Suppressor macrophage (primary cell): ENCODE results near the gene NRL.
"Not testable (repeated sequence)": the region's sequence is repeated elsewhere in the genome, so short reads cannot be mapped to it uniquely, and the experiment has no call there.

Experiments used
- DNase-seq, 4 experiments: peaks; one replicate each; pipeline ENCODE4 v3.0.0-alpha.2; 2020 to 2022

The NRL gene

DNA sequence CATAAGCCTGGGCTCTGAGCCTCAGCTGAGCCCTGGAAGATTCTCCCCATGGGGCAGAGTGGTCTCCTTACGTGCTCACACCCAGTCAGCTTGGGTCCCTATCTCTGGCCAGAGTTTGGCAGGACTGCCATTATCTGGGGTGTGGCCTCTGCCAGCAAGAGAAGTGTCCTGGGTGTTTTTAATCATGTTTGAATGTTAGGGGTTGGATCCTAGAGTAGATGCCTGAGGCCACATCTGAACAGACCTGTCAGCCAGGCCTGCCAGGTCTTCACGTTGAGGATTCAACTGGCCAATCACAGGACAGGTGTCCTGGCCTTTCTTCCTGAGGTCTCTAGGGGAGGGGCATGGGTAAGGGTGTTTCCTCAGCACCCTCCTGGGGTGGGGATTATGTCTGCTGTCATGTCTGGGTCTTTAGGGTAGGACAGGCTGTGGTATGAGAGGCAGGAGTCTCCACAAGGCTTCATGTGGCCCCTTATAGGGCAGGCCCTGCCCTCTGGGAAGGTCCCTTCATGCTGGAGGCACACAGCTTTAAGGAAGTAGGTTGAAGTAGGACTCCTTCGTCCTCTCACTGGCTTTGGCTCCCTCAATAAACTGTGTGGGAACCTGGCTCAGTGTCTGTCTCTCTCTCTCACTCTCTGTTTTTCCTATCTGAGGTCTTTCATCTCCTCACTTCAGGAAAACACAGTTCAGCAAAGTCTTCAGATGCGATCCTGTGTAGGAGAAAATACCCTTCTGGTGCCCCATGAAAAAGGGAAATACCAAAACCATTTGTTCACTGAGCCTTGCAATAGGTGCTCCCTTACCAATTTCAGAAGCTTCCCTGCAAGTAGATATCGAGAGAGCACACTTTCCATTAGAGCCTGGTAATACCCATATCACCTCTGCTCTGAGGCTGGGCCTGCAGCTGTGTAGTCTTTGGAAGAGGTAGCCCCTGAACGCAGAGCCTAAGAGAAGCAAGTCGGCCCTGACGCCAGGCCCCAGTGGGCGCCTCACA, 9.0 kb upstream of the NRL start:
- DNase-seq: no peak

GRCh38 chr14:24122898-24123297, 8.1 kb upstream of the NRL start:
- DNase-seq: no peak

- no peak for DNase-seq
Measured at GRCh38 chr14:24122416-24122815, 7.7 kb upstream of the NRL start.

DNA sequence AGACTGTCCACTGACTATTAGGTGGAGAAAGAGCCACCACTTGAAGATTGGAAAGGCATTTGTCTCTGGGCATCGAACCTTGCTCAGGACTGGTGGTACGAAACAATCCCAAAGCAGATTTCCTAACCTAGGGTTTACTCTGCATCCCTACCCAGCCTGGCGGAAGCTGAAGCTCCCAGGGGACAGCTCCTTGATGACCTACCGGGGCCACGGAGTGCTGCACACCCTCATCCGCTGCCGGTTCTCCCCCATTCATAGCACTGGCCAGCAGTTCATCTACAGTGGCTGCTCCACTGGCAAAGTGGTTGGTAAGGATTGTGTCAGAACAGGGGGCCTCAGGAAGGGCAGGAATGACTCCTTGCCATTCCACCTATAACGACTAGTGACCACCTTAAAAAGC, 6.5 kb upstream of the NRL start:
- no peak for DNase-seq

GRCh38 chr14:24119691-24120090, 4.9 kb upstream of the NRL start:
- no peak for DNase-seq

DNA sequence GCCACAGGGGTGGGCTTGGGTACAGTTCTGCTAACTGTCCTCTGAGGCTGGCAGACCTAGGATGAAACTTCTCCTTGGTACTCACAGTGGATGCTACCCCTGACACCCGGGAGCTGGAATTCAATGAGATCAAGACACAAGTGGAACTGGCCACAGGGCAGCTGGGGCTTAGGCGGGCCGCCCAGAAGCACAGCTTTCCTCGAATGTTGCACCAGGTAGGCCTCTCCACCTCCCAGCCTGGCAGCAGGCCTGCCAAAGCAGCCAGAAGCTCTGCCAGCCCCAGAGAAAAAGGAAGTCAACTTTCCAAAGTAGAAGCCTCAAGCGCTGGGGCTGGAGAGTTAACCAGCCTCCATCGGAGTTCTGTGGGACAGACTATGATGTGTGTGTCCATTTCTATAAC, 2.4 kb upstream of the NRL start:
- no peak for DNase-seq

- DNase-seq: no peak
Measured at GRCh38 chr14:24116128-24116814, 1.5 kb upstream of the NRL start.

- no peak for DNase-seq
Measured at GRCh38 chr14:24115422-24116127, 826 bp upstream of the NRL start.

- DNase-seq: peak; percentile 95 to 98 (median 96)
Measured at GRCh38 chr14:24113801-24114531, 783 bp downstream of the NRL start.

DNA sequence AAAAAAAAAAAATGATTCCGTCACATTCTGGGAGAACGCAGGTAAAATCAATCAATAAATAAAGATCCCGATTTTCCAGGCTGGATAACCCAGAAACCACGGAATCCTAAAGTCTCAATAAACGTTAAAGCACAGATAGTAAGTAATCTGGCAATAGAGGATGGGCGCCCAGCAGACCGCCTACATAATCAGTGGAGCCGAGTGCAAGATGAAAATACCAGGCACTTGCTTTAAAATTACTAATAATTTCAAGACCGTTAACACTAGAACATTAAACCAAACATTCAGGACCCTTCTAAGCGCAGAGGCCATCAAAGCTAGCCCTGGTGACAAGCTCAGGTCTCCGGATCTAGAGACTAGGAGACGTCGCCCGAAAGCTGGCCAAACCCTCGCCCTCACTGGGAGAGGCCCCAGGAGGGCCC, 1.4 kb downstream of the NRL start:
- no peak for DNase-seq

GRCh38 chr14:24110523-24110922, 4.2 kb downstream of the NRL start:
- no peak for DNase-seq

- DNase-seq: no peak
Measured at GRCh38 chr14:24110060-24110459, 4.7 kb downstream of the NRL start.

DNA sequence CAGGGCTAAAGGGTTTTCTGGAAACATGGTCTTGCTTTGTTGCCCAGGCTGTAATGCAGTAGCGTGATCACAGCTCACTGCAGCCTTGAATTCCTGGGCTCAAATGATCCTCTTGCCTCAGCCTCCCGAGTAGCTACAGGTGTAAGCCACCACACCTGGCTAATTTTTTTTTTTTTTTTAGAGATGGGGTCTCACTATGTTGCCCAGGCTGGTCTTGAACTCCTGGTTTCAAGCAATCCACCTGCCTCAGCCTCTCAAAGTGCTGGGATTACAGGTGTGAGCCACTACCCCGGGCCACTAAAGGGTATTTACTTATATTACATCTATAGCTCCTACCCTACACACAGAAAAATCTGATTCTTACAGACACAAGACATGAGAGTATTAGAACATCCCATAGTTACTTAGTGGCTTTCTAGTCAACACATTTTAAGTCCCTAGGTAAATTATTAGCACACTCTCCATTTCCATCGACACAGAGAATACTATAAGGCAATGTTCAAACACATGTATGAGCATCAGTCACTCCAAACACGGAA, 6.3 kb downstream of the NRL start:
- no peak for DNase-seq

DNA sequence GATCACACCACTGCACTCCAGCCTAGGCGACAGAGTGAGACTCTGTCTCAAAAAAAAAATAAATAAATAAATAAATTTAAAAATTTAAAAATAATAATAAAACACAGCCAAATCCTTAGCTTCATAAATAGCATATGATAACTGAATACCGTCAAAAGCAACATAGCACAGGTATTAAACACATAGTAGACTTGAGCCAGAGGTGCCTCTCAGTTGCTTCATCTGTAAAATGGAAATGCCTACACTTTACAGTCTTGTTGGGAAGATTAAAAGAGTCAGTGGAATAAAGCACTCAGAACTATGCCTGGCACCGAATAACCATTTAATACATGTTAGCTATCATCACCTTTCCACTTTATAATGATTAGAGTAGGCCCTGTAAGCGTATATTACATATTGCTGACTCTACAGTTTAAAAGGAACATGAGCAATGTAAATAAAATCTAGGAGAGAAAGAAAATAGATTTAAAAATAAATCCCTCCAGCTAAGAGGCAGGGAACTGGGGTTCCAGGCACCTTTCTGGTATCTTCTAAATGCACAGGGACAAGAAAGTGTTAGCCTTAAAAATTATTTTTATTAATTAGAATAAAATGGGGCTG, 8.0 kb downstream of the NRL start:
- DNase-seq: no peak

DNA sequence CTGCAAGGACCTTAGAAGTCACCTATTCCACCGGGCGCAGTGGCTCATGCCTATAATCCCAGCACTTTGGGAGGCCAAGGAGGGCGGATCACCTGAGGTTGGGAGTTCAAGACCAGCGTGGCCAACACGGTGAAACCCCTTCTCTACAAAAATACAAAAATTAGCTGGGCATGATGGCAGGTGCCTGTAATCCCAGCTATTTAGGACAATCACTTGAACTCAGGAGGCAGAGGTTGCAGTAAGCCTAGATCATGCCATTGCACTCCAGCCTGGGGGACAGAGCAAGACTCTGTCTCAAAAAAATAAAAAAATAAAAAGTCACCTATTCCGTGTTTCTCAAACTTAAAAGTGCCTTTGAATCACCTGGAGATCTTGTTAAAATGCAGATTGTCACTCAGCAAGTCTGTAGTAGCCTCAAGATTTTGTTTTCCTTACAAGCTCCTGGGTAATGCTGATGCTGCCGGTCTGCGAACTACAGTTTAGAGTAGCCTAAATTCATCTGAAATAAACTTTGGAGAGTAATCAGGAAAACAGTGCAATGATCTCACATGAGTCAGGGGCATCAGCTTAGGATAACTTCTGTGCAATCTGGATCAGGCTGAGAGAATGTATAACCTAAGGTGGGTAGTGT, 9.0 kb downstream of the NRL start:
- not testable (repeated sequence) for DNase-seq

DNA sequence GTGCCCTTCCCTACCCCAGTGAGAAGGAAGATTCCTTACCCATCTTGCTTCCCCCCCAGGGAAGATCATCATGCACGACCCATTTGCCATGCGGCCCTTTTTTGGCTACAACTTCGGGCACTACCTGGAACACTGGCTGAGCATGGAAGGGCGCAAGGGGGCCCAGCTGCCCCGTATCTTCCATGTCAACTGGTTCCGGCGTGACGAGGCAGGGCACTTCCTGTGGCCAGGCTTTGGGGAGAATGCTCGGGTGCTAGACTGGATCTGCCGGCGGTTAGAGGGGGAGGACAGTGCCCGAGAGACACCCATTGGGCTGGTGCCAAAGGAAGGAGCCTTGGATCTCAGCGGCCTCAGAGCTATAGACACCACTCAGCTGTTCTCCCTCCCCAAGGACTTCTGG, 11.3 kb downstream of the NRL start:
- DNase-seq: no peak

DNA sequence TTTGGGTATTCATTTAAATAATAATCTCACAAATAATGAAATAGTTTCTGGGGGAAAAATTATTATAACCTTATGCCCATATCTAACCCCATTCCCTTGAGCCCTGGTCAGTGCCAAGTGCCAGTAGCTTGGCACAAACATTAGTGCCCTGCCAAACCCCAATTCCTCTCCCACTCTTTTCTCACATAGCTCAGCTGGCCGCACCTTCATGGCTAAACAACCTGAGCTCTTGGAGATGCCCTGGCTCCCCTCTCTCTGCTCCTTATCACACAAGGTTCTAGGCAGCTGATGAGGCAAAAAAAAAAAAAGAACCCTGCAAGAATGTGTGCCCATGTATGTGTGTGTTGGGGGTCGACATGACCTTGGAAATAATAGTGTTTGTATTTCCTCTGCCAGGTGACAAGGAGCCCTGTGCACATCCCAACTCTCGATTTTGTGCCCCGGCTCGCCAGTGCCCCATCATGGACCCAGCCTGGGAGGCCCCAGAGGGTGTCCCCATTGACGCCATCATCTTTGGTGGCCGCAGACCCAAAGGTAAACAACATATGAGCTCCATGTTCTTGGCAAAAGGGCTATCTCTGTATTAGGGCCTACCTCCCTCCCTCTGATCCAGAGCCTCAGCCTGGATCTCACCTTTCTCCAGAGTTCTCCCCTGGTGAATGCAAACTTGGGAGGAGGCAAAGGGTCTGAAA, 12.2 kb downstream of the NRL start:
- no peak for DNase-seq

DNA sequence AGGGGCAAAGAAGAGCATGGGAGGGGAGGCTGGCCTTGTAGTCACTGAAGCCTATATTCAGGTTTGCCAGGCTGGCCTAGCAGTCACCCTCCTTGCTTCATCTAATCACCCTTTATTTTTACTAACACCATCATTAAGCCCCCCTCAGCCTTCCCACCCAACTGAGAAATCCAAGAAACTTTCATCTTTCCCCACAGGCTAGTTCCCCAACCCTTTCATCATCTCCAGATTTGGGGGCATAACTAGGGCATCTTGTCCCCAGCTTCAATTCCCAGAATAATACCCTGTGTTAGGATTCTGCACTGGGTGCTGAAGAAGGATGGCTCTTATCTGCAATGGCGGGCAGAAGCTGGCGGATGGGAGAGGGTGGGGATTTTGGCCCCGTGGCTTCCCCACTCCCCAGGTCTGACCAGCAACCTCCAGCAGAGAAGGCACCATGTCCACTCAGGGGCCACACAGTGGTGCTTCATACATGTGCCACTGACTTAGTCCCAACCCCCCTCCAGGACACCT, 13.7 kb downstream of the NRL start:
- DNase-seq: no peak

GRCh38 chr14:24100197-24100981, 14.4 kb downstream of the NRL start:
- DNase-seq: peak; percentile 18 to 62 (median 46)
